HTERT RPE-1 (cell line): ENCODE data around the gene DUSP3.

Source experiments
- in situ Hi-C: fragments of 300-500 bp; cut with MboI; formaldehyde crosslinking; loops from 4 replicates; pipeline ENCODE4 v1.14.3; 2020; ENCODE audit warnings: low sequenced_read_pairs

DUSP3 gene

DNA sequence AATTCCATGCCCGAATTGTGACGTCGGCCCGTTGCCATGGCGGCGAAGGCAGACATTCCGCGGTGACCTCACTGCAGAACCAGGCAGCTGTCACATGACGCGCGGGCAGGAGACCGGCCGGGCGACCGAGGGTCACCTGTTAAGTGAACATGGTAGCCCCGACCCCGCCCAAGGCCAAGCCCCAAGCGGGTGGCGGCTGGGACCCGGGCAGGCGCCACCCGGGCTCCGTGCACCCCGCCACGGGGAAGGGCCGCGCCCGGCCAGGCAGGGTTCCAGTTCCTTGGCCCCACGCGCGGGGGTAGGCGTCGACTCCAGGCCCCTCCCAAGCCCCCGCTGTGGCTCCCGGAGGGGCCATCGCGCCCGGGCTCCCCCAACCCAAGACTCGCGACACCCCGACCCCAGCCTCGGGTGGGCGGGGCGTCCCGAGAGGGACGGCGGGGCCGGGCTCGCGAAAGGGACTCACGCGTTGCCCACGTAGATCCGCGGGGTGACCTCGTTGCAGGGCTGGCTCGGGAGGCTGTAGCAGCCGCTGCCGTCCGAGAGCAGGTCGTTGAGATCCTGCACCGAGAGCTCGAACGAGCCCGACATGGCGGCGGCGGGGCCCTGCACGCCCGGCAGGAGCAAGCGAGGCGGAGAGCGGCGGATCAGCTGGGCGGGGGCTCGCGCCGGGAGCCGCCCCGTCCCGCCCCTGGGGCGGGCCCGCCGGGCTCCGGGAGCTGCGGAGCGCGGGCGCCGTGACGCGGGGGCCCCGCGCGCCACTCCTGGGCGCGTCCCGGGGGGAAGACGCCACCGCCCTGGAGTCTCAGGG lies at the start of gene DUSP3:
Gene DUSP3, minus strand, starts transcription at position 641 of the 808 bp plus-strand sequence. Its CDS starts 53 bp downstream, at position 588.
- in situ Hi-C loops = no loop called here

DNA sequence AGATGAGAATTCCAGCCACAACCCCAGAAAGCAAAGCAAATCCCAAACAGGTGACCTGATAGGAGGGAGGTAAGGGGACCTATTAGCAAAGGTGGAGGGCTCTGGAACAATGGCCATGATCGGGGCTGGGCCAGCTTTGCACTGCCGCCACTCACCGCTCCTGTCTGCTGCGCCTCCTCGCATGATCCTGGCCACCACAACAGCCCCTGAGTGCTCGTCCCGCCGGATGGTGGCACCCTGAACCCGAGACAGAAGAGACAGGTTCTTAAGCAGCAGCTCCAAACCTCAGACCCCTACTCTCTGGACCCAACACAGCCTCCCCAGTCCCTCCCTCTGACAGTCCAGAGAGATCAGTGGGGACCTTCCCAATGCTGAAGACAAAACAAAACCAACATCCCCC lies 48.8 kb upstream of the DUSP3 start:
- in situ Hi-C loops = no loop called here

GRCh38 chr17:43826206-43826605 lies 47.4 kb upstream of the DUSP3 start:
- in situ Hi-C loops = no loop called here

GRCh38 chr17:43825567-43825966 lies 46.8 kb upstream of the DUSP3 start:
- in situ Hi-C loops = no loop called here

DNA sequence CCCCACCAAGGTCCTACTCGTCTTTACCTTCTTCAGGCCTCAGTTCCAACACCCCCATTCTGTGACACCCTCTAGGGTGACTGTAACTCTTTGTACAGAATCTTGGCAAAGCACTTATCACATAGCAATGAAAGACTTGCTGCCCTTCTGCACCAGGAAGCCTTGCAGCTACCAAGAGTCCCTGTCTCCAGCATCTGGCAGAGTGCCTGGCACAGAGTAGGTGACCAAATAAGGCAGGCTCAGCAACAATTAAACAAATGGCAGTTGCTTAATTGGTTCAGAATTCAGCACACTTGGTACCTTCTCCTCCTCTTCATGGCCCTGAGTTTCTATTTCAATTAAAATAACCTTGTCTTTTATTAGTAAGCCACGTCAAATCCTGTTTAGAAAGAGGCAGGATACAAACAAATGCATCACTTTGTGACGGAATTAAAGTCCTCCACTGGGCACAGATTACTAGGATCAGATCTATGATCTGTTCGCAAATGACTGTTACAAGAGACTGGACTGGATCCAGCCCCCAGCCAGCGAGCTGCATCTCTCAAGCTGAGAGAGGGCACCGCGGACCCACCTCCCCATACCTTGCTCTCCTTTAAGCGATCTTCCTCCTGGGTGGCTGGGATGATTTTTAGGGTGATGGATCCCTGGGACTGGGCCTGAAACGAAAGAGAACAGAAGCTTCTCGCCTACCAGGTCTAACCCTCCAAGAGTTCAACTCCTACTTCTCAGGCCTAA lies 44.7 kb upstream of the DUSP3 start:
- in situ Hi-C loops = no loop called here

DNA sequence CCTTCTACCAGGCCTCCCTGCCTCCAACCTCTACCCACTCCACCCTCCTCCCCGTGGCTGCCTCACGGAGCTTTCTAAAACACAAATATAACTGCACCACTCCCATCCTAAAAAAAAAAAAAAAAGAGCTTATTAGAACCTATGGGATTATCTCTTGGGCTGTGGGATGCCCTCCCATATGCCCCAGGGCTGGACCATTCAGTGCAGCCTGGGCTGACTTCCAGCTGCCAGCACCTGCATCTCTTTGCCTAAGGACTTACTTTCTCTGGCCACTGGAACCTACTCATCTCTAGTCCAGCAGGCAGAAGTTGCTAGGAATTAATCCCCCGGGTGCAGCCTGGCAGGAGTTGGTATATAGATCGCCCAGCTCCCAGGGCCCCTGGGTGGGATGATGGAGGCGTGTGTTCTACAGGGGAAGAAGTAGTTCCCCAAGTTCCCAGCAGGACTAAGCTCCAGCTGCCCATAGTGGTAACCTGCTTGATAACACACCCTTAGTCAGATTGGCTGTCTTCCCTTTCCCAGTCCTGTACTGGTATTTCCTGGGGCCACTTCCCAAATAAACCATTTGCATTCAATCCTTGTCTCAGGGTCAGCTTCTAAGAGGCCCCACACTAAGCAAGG lies 43.9 kb upstream of the DUSP3 start:
- in situ Hi-C loops = no loop called here

DNA sequence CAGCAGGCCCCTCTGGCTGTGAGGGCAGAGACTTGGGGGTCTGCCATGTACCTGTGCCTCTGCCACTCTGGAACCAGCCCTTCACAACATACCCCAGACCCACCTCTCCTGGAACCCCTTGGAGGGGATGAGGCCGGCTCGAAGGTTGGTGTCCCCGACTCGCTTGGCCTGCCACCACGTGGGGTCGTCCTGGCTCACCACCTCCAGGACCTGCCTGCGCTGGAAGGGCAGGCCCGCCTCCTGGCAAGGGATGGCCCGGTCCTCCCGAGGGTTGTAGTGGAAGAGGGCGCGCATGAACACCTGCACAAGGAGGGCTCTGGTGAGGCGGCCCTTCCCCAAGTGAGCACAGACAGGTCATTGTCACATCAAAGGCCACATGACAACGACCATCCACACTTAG lies 42.0 kb upstream of the DUSP3 start:
- in situ Hi-C loops = no loop called here

DNA sequence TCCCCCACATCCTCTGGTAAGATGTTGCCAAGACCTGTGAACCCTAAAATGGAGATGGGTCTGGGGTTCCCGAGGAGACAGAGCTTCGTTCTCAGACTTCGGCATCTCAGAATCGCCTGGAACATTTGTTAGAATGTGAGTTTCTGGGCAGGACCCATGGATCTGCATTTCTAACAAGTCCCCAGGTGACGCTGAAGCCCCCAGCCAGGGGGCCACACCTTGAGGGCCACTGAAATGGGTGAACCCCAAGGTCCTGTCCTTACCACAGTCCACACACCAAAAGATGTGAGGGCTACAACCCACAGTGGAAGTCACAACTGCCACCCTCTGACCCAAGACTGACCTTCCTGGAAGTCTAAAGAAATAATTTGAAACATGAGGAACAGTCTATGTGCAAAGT lies 40.2 kb upstream of the DUSP3 start:
- in situ Hi-C loops = no loop called here

GRCh38 chr17:43817826-43818225 lies 39.0 kb upstream of the DUSP3 start:
- in situ Hi-C loops = no loop called here

GRCh38 chr17:43816336-43817320 lies 37.9 kb upstream of the DUSP3 start:
- in situ Hi-C loops = no loop called here

- in situ Hi-C loops = no loop called here
These were observed 35.9 kb upstream of the DUSP3 start for GRCh38 chr17:43814714-43815113.

GRCh38 chr17:43814026-43814425 lies 35.2 kb upstream of the DUSP3 start:
- in situ Hi-C loops = no loop called here

- in situ Hi-C loops = no loop called here
These were observed 34.6 kb upstream of the DUSP3 start for GRCh38 chr17:43813386-43813785.

DNA sequence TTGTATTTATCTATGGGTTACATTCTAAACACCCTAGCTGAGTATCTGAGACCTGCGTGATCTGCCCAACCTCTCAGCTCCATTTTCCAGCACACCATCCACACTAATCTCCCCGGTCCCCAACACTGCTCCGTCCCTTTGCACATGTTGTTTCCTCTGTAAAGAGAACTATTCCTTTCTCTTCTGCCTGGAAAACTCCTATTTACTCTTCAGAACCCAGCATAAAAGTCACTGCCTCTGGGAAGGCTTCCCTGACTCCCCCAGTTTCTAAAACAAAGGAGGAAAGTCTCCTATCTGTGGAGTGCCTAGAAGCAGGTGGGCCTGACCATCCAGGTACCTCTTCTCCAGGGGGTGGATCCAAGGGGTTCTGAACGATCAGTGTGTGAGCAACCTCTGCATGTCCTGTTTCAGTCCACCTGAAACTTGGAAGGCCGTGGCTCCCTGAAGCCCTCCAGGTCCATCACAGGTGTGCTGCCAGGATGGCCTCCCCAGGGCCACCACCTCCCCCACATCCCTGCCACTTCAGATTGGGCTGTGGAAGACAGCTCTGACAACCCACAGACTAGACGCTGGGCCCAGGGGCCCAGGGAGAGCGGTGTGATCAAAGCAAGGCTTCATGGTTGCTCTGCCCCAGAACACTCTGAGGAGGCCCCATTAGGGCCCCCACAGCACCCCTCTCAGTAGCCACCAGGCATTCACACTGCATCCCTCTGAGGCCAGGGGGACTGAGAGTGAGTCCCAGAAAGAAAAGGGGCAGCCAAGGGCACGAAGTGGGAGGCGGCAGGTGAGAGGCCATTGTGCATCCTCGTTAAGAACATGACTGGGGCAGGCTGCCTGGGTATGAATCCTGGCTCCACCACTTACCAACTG lies 33.9 kb upstream of the DUSP3 start:
- in situ Hi-C loops = no loop called here

DNA sequence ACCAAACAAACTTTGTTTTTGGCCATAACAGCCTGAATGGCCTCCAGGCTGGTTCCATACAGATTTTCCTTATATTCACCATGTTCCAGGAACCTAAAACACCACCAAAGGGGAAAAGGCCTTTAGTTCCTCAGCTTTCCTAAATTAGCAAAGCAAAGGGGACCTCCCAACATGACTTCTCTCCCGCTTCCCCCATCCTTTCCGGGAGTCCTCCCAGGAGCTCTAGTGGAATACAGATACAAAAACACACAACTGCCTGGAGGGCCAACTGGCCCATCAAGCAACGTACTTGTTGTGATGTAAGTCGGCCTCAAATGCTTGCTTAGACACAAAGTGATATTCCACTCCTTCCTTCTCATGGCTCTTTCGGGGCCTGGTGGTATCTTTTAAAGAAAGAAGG lies 32.0 kb upstream of the DUSP3 start:
- in situ Hi-C loops = no loop called here

- in situ Hi-C loops = no loop called here
These were observed 31.5 kb upstream of the DUSP3 start for GRCh38 chr17:43810226-43810715.

- in situ Hi-C loops = no loop called here
These were observed 30.3 kb upstream of the DUSP3 start for GRCh38 chr17:43809121-43809520.

- in situ Hi-C loops = no loop called here
These were observed 29.3 kb upstream of the DUSP3 start for GRCh38 chr17:43808076-43808475.

- in situ Hi-C loops = no loop called here
These were observed 26.3 kb upstream of the DUSP3 start for GRCh38 chr17:43805117-43805516.

- in situ Hi-C loops = no loop called here
These were observed 25.0 kb upstream of the DUSP3 start for GRCh38 chr17:43803758-43804157.
